Activated naive CD8-positive, alpha-beta T cell treated with anti-CD3 and anti-CD28 coated beads, Interleukin-2, amount 50 U/mL, for 24 hours (primary cell): ENCODE measurements around the gene AP3S2.
"Not testable (repeated sequence)": the region's sequence is repeated elsewhere in the genome, so short reads cannot be mapped to it uniquely, and the experiment has no call there.

Experiments
- ATAC-seq: fragments of 150-1000 bp; cut with Tn5 transposase; one replicate; pipeline ENCODE4 v1.10.0; 2021
- DNase-seq: peaks from one replicate; pipeline ENCODE4 v3.0.0; 2021
- H3K27ac Mint-ChIP-seq: one replicate; pipeline ENCODE4 v1.8.0; 2021; ENCODE audit warnings: mild to moderate bottlenecking, mixed read lengths
- H3K27me3 Mint-ChIP-seq: one replicate; pipeline ENCODE4 v1.8.0; 2021; ENCODE audit warnings: mixed read lengths
- H3K36me3 Mint-ChIP-seq: one replicate; pipeline ENCODE4 v1.8.0; 2021; ENCODE audit warnings: low read depth, mixed read lengths
- H3K4me1 Mint-ChIP-seq: one replicate; pipeline ENCODE4 v1.8.0; 2021; ENCODE audit warnings: mixed read lengths
- H3K4me3 Mint-ChIP-seq: one replicate; pipeline ENCODE4 v1.8.0; 2021; ENCODE audit warnings: mild to moderate bottlenecking, moderate library complexity, mixed read lengths
- H3K9me3 Mint-ChIP-seq: one replicate; pipeline ENCODE4 v1.8.0; 2021; ENCODE audit warnings: mixed read lengths

Gene AP3S2

GRCh38 chr15:89839167-89839810 is 54.5 kb downstream of the AP3S2 start:
- ATAC-seq (no peak), DNase-seq (no peak)
- Mint-ChIP-seq H3K27me3 (no peaks in the 10 kb centered on the region), H3K4me1 (peaks cover 10% of the 10 kb centered on the region), H3K36me3 (peaks cover 7% of the 10 kb centered on the region), H3K4me3 (no peak overlapping the region), H3K9me3 (no peaks in the 10 kb centered on the region), H3K27ac (no peak overlapping the region)

- ATAC-seq (no peak), DNase-seq (no peak)
- Mint-ChIP-seq H3K27ac (no peak overlapping the region), H3K36me3 (peaks cover 15% of the 10 kb centered on the region), H3K4me1 (peaks cover 10% of the 10 kb centered on the region), H3K9me3 (no peaks in the 10 kb centered on the region), H3K4me3 (no peak overlapping the region), H3K27me3 (no peaks in the 10 kb centered on the region)
Observed at GRCh38 chr15:89837830-89838178, 56.0 kb downstream of the AP3S2 start.

- Mint-ChIP-seq H3K36me3 (peaks cover 14% of the 10 kb centered on the region), H3K27me3 (no peaks in the 10 kb centered on the region), H3K4me3 (no peak overlapping the region), H3K9me3 (no peaks in the 10 kb centered on the region), H3K27ac (peak overlapping the region; percentile 36), H3K4me1 (peaks cover 9% of the 10 kb centered on the region)
- ATAC-seq (no peak), DNase-seq (no peak)
Observed at GRCh38 chr15:89837134-89837829, 56.5 kb downstream of the AP3S2 start.

GRCh38 chr15:89836267-89837133 is 57.3 kb downstream of the AP3S2 start:
- no peaks in the 10 kb centered on the region for H3K9me3 Mint-ChIP-seq
- H3K27me3 Mint-ChIP-seq = no peaks in the 10 kb centered on the region
- H3K36me3 Mint-ChIP-seq = peaks cover 12% of the 10 kb centered on the region
- no peak for DNase-seq
- ATAC-seq = no peak
- H3K27ac Mint-ChIP-seq = peak overlapping the region; percentile 36
- H3K4me1 Mint-ChIP-seq = peaks cover 4% of the 10 kb centered on the region
- no peak overlapping the region for H3K4me3 Mint-ChIP-seq

- Mint-ChIP-seq H3K9me3 (no peaks in the 10 kb centered on the region), H3K36me3 (peaks cover 12% of the 10 kb centered on the region), H3K27me3 (no peaks in the 10 kb centered on the region), H3K4me1 (peaks cover 4% of the 10 kb centered on the region), H3K4me3 (no peak overlapping the region), H3K27ac (no peak overlapping the region)
- no peak for ATAC-seq
- no peak for DNase-seq
Observed at GRCh38 chr15:89835176-89835564, 58.6 kb downstream of the AP3S2 start.

GRCh38 chr15:89834465-89835175 is 59.2 kb downstream of the AP3S2 start:
- H3K36me3 Mint-ChIP-seq = peaks cover 12% of the 10 kb centered on the region
- H3K4me3 Mint-ChIP-seq, H3K27ac Mint-ChIP-seq, DNase-seq, H3K27me3 Mint-ChIP-seq, H3K4me1 Mint-ChIP-seq, H3K9me3 Mint-ChIP-seq, ATAC-seq: not testable (repeated sequence)

GRCh38 chr15:89833966-89834365 is 59.8 kb downstream of the AP3S2 start:
- Mint-ChIP-seq H3K9me3 (no peaks in the 10 kb centered on the region), H3K4me3 (no peak overlapping the region), H3K27me3 (no peaks in the 10 kb centered on the region), H3K27ac (no peak overlapping the region), H3K36me3 (peaks cover 12% of the 10 kb centered on the region), H3K4me1 (no peaks in the 10 kb centered on the region)
- DNase-seq = no peak
- no peak for ATAC-seq

- Mint-ChIP-seq H3K4me1 (no peaks in the 10 kb centered on the region), H3K4me3 (no peak overlapping the region), H3K27me3 (no peaks in the 10 kb centered on the region), H3K36me3 (peaks cover 12% of the 10 kb centered on the region), H3K27ac (no peak overlapping the region), H3K9me3 (no peaks in the 10 kb centered on the region)
- ATAC-seq = no peak
- DNase-seq = no peak
Observed at GRCh38 chr15:89830639-89831038, 63.2 kb downstream of the AP3S2 start.

- Mint-ChIP-seq H3K27me3 (no peaks in the 10 kb centered on the region), H3K4me1 (no peaks in the 10 kb centered on the region), H3K27ac (no peak overlapping the region), H3K9me3 (no peaks in the 10 kb centered on the region), H3K4me3 (no peak overlapping the region), H3K36me3 (peaks cover 9% of the 10 kb centered on the region)
- ATAC-seq (no peak), DNase-seq (no peak)
Observed at GRCh38 chr15:89829616-89830440, 64.0 kb downstream of the AP3S2 start.

- ATAC-seq = no peak
- Mint-ChIP-seq H3K27ac (no peak overlapping the region), H3K4me3 (no peak overlapping the region), H3K4me1 (no peaks in the 10 kb centered on the region), H3K9me3 (no peaks in the 10 kb centered on the region), H3K36me3 (peaks cover 7% of the 10 kb centered on the region), H3K27me3 (no peaks in the 10 kb centered on the region)
- no peak for DNase-seq
Observed at GRCh38 chr15:89829161-89829560, 64.6 kb downstream of the AP3S2 start.

GRCh38 chr15:89828281-89829145 is 65.3 kb downstream of the AP3S2 start:
- Mint-ChIP-seq H3K27me3 (no peaks in the 10 kb centered on the region), H3K4me1 (no peaks in the 10 kb centered on the region), H3K27ac (no peak overlapping the region), H3K9me3 (no peaks in the 10 kb centered on the region), H3K36me3 (peaks cover 3% of the 10 kb centered on the region), H3K4me3 (no peak overlapping the region)
- ATAC-seq (no peak), DNase-seq (no peak)

GRCh38 chr15:89827829-89828228 is 66.0 kb downstream of the AP3S2 start:
- ATAC-seq = no peak
- no peak for DNase-seq
- no peaks in the 10 kb centered on the region for H3K36me3 Mint-ChIP-seq
- no peak overlapping the region for H3K4me3 Mint-ChIP-seq
- H3K27ac Mint-ChIP-seq = no peak overlapping the region
- H3K4me1 Mint-ChIP-seq = no peaks in the 10 kb centered on the region
- H3K27me3 Mint-ChIP-seq = no peaks in the 10 kb centered on the region
- no peaks in the 10 kb centered on the region for H3K9me3 Mint-ChIP-seq
